A549 treated with dexamethasone at 1 μM for 4 hours (cell line): ENCODE results near the gene CAPN7. TPM values are rescaled to one million over a fixed set of nuclear protein-coding genes. Genes with fewer than 3 reads are reported as not detected.

Source experiments
- total RNA-seq: library from RNA; stranded (reverse); fragments of 200-300 nt; extraction: Qiagen RNA extraction; gene quantifications from 5 replicates; pipeline ENCODE4 v1.2.3, GENCODE V29; 2022

Gene CAPN7
- total RNA-seq, result 23.5 to 29.0 TPM (median 28.2 TPM) in 5 replicates

GRCh38 chr3:15205934-15206661, at the start of gene CAPN7:
CAPN7 (plus strand) TSS chr3:15206246; CDS start chr3:15206496, 250 bp downstream.

Other genes starting within 250 kb of the CAPN7 start
- 44.5 to 67.1 TPM (median 59.7 TPM) in 5 replicates for gene MRPS25, start 140.9 kb upstream of the CAPN7 start, total RNA-seq
- gene RBSN, start 107.1 kb upstream of the CAPN7 start, total RNA-seq, result 9.0 to 11.7 TPM (median 10.8 TPM) in 5 replicates
- gene SH3BP5, start 126.3 kb downstream of the CAPN7 start, total RNA-seq, result 14.6 to 16.0 TPM (median 15.7 TPM) in 5 replicates
- 27.2 to 29.2 TPM (median 28.3 TPM) in 5 replicates for gene METTL6, start 221.3 kb downstream of the CAPN7 start, total RNA-seq
- gene EAF1, start 221.4 kb downstream of the CAPN7 start, total RNA-seq, result 14.4 to 19.4 TPM (median 17.5 TPM) in 5 replicates